Inferior parietal cortex (tissue), 1 donor: ENCODE results near the gene HNRNPK.
"Not testable (repeated sequence)": the region's sequence is repeated elsewhere in the genome, so short reads cannot be mapped to it uniquely, and the experiment has no call there.

Experiments
- DNase-seq: peaks from one replicate; pipeline ENCODE4 v3.0.0-alpha.2; 2016; ENCODE audit errors: extremely low spot score

HNRNPK gene

DNA sequence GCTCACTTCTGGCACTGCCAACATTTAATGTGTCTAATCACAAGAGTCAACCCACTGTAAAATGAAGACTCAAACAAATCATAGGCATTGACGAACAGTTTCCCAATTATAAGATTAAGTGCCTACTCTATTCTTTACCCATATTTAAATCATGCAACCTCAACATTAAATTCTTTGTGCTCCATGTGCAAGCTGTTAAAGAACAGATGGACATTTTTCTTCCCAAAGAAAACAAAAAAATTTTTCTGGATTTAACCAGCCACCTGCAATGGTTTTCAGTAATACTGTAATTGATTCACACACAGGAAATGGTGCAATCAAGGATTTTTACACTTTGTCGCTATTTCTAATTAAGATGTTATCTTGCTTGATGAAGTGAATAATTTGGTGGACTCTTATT is 3.6 kb downstream of the HNRNPK start:
- no peak for DNase-seq

DNA sequence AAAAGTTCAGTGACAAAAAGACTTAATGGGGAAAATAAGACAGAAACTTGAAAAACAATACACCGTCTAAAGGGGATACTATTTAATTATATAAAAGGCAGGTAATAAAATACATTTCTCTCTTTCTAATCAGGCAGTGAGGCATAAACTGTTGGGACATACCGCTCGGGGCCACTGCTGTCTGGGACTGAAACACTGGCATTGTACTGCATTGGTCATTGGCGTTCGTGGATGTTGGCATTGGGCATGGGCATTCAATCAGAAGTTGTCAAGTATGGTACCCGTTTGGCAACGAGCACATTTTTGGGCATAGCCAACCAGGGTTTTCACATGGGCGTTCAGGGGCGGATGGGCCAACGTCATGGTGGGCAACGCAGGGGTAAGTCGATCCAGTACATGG is 4.7 kb downstream of the HNRNPK start:
- no peak for DNase-seq

DNA sequence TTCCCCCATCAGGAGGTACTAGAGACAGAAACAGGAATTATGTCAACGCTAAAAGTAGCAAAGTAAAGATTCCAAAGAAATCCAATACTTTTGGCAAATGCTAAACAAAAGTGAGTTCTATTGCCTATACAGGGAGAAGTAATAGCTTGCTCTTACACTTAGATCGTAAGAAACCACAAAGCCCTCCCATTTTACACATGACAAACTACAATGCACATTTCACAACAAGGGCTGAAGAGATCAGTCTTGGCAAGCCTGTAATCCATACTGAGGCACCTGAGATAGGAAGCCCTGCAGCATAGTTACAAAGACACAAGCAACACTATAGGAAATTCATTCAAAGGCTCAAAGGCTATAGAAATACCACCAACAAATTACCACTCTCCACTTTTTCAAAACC is 7.7 kb downstream of the HNRNPK start:
- no peak for DNase-seq

DNA sequence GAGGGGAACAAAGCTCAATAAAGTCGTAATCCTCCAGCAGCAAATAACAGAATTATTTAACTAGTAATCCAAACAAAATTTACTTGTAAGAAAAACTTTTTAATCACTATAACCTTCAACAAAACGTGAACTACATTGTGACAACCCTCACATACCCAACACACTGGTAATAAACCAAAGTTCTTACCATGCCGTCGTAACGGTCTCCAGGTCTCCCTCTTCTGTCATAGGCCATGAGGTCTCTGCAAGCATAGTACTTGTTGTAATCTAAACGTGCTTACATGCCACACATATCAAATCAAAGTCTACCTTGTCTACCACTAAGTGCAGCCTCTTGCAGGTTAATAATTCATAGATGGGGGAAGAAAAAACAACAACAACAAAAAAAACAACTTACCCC is 8.5 kb downstream of the HNRNPK start:
- no peak for DNase-seq

DNA sequence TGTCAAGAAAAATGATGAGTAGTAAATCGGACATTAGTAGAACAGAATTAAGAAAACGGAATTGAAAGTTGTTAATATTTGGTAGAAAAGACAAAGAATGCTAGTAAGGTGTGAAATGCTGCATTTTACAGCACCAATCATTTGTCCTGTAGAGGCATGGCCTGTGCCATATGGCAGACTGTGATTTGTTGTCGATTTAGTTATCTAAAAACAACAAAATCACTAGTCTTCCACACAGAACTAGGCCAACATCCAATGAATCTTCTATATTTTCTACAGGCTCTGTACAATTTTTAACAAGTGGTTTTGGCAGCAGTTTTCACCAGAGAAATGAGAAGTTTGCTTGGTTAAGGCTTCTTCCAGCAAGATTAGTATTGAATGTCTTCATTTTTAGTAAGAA is 10.4 kb downstream of the HNRNPK start:
- DNase-seq: no peak

DNA sequence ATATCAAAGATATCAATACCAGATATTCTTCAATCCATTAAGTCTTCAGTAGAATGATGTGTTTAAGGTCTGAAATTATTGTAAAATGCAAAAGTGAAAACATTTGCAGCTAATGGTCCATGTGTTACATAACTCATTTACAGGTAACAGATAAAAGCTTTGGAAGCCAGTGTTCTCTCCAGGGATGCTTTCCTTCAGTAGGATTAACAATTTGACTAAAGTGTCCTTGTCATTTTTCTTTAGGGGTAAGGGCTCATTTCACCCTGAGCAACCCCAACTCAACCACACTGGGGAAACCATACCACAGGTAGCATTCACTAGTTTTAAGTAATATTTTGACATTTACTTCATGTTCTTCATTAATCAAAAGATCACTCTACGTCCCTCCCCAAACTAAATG is 12.9 kb downstream of the HNRNPK start:
- DNase-seq: no peak

DNA sequence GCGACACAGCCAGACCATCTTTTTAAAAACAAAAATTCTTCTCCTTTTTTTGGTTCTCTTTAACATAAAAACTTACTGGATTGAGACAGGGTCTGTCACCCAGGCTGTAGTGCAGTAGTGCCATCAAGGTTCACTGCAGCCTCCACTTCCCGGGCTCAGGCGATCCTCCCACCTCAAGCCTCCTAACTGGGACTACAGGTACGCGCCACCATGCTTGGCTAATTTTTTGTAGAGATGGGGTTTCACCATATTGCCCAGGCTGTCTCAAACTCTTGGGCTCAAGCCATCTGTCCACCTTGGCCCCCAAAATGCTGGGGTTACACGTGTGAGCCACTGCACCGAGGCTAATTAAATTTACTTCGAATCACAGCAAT is 13.8 kb downstream of the HNRNPK start:
- DNase-seq: no peak

DNA sequence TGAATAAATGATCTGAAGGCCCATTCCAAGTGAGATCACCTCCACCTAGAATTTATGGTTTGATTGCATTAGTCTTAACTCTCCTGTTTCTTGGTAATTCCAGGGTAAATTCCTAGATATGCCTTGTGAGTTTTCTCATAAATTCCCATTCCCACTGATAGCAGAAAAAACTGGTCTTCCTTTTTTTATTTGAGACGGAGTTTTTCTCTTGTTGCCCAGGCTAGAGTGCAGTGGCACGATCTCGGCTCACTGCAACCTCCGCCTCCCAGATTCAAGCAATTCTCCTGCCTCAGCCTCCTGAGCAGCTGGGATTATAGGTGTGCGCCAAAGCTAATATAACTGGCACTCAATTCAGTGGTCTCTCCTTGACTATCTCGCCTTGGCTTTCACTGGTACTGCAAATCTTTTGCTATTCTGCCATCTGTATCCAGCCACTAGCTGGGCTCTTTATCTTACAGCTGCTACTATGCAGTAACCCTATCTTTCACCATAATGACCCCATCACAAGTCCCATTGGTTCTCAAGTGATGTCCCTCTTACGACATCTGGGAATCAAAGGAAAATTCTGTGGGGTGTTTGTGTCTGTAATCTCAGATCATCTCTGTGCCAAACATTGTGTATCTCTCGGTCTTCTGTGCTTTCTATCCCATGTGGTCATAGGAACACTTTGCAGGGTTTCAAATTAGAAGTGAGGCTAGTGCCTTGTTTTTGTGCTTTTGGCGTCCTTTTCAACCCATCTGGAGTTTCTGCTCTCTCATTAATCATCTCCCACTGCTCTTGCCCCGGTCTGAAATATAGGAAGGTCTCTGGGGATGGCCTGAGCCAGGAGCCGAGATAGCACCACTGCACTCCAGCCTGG is 14.4 kb downstream of the HNRNPK start:
- DNase-seq: no peak

DNA sequence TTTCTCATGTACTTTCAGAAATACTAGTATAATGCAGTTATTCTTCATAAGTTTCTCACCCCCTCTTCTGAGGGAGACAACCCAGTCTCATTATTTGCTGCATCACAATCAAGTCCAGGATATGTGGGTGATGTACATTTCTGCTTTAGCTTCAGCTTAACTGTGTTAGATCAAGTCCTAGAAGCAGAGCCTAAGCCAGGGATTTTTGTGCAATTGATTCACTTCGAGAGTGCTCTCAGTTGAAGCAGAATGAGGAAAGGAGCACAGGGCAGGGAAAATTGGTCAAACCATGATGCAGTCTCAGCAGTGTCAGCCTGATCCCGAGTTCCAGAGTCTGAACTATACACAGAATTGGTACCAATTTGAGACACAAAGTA is 15.1 kb downstream of the HNRNPK start:
- DNase-seq: no peak

DNA sequence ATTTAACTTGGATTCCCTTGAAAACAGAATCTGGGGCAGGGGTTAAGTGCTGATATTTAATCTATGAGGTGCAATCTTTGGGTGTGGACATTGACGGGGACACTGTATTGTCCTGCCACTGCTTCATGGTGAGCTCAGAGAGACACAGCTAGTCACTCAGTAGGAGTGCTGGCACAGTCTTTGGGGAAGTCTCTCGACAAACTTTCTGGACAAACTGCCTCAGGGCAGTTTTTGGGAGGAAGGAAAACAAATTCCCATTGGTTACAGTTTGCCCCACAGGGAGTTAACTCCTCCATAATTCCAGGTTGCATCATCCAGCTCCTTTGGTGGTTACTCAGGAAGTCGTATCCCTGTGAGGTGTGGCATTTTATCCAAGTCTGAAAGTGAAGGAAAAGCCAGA is 17.9 kb downstream of the HNRNPK start:
- DNase-seq: no peak

DNA sequence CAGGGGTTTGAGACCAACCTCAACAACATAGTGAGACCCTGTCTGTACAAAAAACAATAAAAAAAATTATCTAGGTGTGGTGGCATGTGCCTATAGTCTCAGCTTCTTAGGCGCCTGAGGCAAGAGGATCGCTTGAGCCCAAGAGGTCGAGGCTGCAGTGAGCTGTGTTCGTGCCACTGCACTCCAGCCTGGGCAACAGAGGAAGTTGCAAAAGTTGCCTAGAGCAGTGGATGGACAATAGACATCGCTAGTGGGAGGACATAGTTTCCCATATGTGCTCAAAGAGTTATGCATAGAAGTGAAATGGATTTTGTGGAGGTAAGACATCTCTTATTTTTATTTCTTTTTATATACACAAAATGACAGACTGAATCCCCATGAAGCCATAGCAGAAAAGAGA is 19.0 kb downstream of the HNRNPK start:
- DNase-seq: no peak

DNA sequence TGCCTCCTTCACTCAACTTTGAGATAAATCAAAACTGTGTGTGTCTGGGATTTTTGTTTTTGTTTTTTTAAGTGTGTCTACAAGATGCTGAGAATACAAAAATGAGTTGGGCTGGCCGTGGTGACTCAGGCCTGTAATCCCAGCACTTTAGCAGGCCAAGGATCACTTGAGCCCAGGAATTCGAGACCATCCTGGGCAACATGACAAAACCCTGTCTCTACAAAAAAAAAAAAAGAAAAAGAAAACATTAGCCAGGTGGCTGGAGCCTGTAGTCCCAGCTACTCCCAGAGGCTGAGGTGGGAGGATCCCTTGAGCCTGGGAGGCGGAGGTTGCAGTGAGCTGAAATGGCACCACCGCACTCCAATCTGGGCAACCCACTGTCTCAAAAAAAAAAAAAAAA is 21.0 kb downstream of the HNRNPK start:
- no peak for DNase-seq

DNA sequence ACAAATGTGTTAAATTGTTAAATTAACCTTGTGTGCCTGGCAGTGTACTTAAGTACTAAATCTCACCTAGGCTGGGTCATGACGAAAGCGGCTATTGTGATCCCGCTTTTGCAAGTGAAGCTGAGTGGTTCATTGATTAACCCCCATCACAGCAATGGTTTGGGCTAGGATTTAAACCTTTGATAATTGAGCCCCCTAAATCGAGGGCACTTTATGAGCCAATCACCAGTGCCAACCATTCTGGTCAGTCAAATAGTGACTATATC is 22.8 kb downstream of the HNRNPK start:
- DNase-seq: no peak

DNA sequence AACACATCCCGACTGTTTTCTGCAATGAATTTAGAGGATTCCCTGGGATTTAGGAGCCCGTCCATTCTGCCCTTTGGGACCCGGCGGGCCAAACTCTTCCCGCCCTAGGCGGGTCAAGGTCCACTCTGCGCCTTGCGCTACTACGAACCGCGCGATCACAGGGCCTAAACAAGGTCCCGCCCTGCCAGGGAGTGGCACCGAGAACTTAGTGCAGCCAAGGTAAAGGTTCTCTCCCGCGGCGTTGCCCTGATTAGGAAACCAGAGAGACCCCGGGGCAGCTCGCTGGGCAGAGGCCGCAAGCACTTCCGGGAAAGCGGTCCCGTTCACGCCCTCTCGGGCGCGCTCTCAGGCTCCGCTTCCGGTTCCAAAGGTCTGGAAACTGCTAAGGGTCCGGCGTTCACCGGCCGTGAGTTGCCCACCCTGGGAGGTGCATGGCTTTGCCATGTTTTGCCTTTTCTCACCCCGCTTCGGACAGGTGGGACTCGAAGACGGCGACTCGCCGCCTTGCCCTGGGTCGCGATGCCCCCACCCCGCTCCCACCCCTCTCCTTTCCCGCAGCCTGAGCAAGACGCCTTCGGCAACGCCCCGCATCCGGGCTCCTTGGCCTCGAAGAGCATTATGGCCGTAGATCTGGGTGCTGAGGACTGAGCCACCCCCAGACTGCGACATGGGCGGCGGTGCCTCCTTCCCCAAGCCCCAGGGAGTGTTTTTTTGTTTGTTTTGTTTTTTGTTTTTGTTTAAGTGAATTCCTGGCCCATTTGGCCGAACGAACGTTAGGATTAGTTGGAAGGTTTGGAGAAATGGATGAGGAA is 23.4 kb downstream of the HNRNPK start:
- DNase-seq: peak; percentile 73

DNA sequence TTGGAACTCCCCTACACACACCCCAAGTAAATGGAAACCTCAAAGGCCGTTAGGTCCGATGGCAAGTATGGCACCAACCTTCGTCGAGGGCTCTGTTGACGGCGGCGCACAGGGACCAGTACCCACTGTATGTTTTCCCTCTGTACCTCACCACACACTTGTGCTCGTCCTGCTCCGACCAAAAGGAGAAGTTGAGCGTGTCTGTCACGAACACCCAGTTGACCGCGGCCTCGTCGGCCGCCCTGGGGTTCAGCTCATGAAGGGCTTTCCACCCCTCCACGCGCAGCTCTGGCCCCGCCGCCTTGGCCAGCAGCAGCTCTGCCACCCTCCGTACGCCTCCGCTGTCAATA is 24.0 kb downstream of the HNRNPK start:
- no peak for DNase-seq

DNA sequence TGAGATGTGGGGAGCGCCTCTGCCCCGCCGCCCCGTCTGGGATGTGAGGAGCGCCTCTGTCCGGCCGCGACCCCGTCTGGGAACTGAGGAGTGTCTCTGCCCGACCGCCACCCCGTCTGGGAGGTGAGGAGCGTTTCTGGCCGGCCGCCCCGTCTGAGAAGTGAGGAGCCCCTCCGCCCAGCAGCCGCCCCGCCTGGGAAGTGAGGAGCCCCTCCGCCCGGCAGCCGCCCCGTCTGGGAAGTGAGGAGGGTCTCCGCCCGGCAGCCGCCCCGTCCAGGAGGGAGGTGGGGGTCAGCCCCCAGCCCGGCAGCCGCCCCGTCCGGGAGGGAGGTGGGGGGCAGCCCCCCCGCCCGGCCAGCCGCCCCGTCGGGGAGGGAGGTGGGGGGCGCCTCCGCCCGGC is 31.9 kb downstream of the HNRNPK start:
- not testable (repeated sequence) for DNase-seq

DNA sequence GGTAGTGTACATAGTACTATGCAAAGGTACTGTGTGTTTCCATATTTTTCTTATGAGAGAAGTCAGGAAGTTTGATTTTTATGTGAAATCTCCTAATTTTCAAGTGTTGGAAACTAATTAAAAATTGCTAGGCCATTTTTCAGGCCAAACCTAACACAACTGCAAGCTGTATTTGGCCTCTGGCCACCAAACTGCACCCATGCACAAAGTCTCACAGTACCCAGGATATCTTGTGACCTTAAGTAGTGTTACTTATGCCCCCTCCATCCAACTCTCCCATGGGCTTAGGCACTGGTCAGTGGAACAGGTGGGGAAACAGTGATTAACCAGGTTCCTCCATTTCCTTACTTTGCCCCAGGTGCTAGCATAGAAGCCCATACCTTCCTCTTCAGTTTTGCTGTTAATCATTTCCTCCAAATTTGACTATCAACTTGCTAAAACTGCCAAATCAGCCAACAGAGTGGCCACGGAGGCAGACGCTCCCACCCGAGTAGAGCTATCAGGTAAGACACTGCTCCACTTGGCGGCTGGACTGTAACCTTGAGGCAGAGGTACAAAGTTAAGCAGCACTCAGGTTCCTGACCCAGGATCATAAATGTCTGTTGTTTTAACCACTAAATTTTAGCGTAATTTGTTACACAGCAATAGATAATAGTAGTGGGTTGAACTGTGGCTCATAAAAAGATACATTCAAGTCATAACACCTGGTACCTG is 39.3 kb downstream of the HNRNPK start:
- DNase-seq: no peak

DNA sequence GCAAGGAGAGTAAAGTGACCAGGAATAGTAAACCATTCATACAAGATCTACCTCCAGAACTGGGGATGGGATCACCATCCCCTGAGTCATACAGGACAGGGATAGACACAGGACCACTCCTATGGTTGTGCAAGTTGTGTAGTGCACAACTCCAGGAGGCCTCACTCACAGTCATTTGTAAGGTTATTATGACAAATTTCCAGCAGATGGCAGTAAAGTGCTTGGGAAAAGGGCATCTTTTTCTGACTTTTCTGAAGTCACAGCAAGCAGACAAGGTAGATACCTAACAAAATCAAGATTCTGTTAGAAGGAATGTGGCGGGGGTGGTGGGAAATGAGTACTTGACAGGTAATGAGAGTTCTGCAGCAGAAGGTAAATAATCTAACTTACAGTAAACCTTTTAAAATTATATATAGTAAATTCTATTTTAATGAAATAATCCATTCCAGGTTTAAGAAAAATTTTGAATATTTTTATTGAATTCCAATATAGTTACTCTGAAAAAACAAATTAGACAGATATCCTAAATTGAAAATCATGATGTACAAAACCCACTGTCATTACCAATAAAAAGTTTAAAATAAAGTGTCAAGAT is 42.1 kb downstream of the HNRNPK start:
- peak; percentile 94 for DNase-seq

DNA sequence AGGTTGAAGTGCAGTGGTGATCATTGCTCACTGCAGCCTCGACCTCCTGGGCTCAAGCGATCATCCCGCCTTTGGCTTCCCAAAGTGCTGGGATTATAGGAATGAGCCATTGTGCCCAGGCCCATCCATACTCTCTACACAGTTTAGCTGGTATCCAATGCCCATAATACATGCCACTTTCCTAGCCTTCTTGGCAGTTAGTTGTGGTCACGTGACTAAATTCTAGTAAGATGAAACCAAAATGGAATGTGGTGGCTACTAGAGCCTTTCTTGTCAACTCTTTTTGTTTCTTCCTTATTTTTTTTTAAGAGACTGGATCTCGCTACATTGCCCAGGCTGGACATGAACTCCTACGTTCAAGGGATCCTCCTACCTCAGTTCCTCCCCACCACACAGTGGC is 43.5 kb downstream of the HNRNPK start:
- DNase-seq: no peak

DNA sequence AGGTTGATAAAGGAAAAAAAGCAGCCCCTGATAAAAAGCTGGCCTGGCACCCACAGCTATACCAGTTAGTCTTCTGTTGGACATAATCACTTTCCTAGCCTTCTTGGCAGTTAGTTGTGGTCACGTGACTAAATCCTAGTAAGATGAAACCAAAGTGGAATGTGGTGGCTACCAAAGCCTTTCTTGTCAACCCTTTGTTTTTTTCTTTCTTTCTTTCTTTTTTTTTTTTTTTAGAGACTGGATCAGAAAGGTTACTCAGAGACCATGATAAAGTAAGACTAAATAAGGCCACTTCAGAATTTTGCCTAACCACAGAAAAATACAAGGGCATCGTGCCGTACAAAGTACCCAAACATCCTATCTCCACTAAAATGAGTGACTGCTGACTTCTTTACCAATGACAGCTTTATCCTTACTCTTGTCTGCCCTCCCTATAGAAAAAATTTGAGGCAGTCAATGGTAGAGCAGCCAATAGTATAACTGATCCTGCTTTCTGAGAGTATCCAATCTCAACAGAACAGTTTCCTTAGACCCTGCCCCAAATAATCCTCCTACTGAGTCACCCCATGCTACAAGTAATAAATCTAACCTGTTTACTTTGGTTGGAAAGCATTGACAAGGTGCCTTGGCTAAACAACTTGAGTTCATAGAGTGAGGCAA is 44.6 kb downstream of the HNRNPK start:
- DNase-seq: no peak

DNA sequence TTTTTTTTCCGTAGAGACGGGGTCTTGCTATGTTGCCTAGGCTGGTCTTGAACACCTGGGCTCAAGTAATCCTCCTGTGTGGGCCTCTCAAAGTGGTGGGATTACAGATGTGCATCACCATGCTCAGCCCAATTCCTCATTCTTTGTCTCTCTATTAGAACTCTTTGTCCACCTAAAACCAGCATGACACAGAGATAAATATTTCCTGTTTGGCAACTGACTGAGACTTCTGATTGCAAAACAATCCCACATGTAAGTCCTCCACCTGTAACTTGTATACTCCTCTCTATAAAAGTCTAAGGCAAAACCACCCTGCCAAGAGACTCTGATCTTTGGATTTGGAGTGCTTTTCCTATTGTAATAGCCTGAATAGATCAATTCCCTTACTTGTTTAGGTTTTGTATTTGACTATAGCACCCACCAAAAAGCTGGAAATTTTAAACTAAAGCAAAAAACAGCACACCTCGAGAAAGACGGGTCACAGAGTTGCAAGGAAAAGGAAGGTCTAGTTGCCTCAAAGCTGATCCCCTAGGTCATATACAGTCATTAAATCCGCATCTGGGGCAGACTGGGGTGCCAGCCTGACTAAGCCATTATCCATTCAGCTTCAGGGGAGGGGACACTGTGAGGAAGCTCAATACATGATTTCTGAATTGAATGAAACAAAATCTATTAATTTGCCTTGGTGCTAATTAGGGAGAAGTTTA is 45.3 kb downstream of the HNRNPK start:
- DNase-seq: no peak
